HG02610 (cell line): ENCODE results near the gene ATP9B.
A peak's percentile ranks its signal among the peaks of the same experiment; 100 is the strongest.

ENCODE experiments used
- ATAC-seq: cut with Tn5 transposase; IDR thresholded peaks from one replicate; pipeline ENCODE4 v1.9.1; 2021; ENCODE audit warnings: mild to moderate bottlenecking, moderate library complexity; ENCODE audit not compliant: unreplicated experiment

ATP9B gene

GRCh38 chr18:79068937-79069716 is at the start of gene ATP9B:
Gene ATP9B (plus strand): TSS chr18:79069394. CDS start chr18:79069411, 17 bp downstream.
- peak; percentile 84 for ATAC-seq

GRCh38 chr18:79019881-79020280 is 49.3 kb upstream of the ATP9B start:
- ATAC-seq: no peak

- no peak for ATAC-seq
These were observed 46.6 kb upstream of the ATP9B start for GRCh38 chr18:79022603-79023002.

GRCh38 chr18:79026491-79026890 is 42.7 kb upstream of the ATP9B start:
- no peak for ATAC-seq

GRCh38 chr18:79030680-79031079 is 38.5 kb upstream of the ATP9B start:
- no peak for ATAC-seq

GRCh38 chr18:79042276-79042675 is 26.9 kb upstream of the ATP9B start:
- ATAC-seq: no peak

GRCh38 chr18:79043288-79043687 is 25.9 kb upstream of the ATP9B start:
- no peak for ATAC-seq

- no peak for ATAC-seq
These were observed 22.7 kb upstream of the ATP9B start for GRCh38 chr18:79046522-79046921.

- ATAC-seq: no peak
These were observed 21.5 kb upstream of the ATP9B start for GRCh38 chr18:79047556-79048244.

GRCh38 chr18:79048245-79048632 is 21.0 kb upstream of the ATP9B start:
- no peak for ATAC-seq

GRCh38 chr18:79049506-79049905 is 19.7 kb upstream of the ATP9B start:
- no peak for ATAC-seq

- no peak for ATAC-seq
These were observed 19.2 kb upstream of the ATP9B start for GRCh38 chr18:79050005-79050404.

GRCh38 chr18:79056827-79057367 is 12.3 kb upstream of the ATP9B start:
- no peak for ATAC-seq

- no peak for ATAC-seq
These were observed 11.2 kb upstream of the ATP9B start for GRCh38 chr18:79058007-79058406.

- ATAC-seq: no peak
These were observed 6.4 kb upstream of the ATP9B start for GRCh38 chr18:79062806-79063205.

- no peak for ATAC-seq
These were observed 5.0 kb upstream of the ATP9B start for GRCh38 chr18:79064228-79064627.

- no peak for ATAC-seq
These were observed 3.4 kb upstream of the ATP9B start for GRCh38 chr18:79065802-79066201.

- no peak for ATAC-seq
These were observed 1.6 kb upstream of the ATP9B start for GRCh38 chr18:79067611-79068010.

GRCh38 chr18:79068341-79068936 is 755 bp upstream of the ATP9B start:
- ATAC-seq: peak; percentile 27

GRCh38 chr18:79069717-79070151 is 540 bp downstream of the ATP9B start:
- ATAC-seq: peak; percentile 28

GRCh38 chr18:79070486-79070885 is 1.3 kb downstream of the ATP9B start:
- no peak for ATAC-seq

- ATAC-seq: no peak
These were observed 1.8 kb downstream of the ATP9B start for GRCh38 chr18:79071037-79071436.
